SH-SY5Y (cell line): ENCODE measurements around the gene CDK10.

Experiments
- GATA2 ChIP-seq: IDR thresholded peaks from 2 replicates; pipeline ENCODE4 v1.6.1; 2011; ENCODE audit warnings: mild to moderate bottlenecking, low read depth, low read length
- GATA3 ChIP-seq: IDR thresholded peaks from 2 replicates; pipeline ENCODE4 v1.6.1; 2011; ENCODE audit warnings: low read depth, mild to moderate bottlenecking, low read length, moderate library complexity

DNA sequence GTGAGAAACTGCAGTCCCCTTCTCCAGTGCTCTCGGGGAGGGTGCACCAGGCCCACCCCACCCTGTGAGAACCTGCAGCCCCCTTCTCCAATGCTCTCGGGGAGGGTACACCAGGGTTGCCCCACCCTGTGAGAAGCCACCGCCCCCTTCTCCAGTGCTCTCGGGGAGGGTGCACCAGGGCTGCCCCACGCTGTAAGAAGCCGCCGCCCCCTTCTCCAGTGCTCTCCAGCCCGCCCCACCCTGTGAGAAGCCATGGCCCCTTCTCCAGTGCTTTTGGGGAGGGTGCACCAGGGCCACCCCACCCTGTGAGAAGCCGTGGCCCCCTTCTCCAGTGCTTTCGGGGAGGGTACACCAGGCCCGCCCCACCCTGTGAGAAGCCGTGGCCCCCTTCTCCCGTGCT is 16.7 kb upstream of the CDK10 start:
- TF ChIP-seq GATA3 (no peak), GATA2 (no peak)
